Measurements from ENCODE around the gene PPP1R14C. TPM values are rescaled to one million over a fixed set of nuclear protein-coding genes. Genes with fewer than 3 reads are reported as not detected.

The PPP1R14C gene
- total and polyA plus RNA-seq, 2 donors (not counting 1 experiment from before 2014, with no cell fraction given): 0.17 TPM; not detected in 1

GRCh38 chr6:150199241-150199640 is 56.4 kb downstream of the PPP1R14C start:
- Histone ChIP-seq H3K4me2 (ENCODE audit: extremely low read depth, insufficient read depth, low read length) (no peak overlapping the region), H3K27ac (ENCODE audit: insufficient read depth, low read length) (no peak overlapping the region), H3K36me3 (ENCODE audit: control insufficient read depth, insufficient read depth, low read length) (no peaks in the 10 kb centered on the region), H3K79me2 (ENCODE audit: control insufficient read depth, insufficient read depth, low read length) (no peaks in the 10 kb centered on the region), H3K4me1 (ENCODE audit: control insufficient read depth, extremely low read depth, insufficient read depth, low read length) (no peaks in the 10 kb centered on the region), H3K4me3 (replicated peaks in 1 of 4; ENCODE audit: control extremely low read depth in 1 of 4, insufficient read depth in 1 of 4, low read depth in 3 of 4, low read length in 4 of 4) (no peak overlapping the region), H3K9ac (ENCODE audit: insufficient read depth, low read length) (no peak overlapping the region), H4K20me1 (ENCODE audit: control insufficient read depth, extremely low read depth, insufficient read depth, low read length) (no peaks in the 10 kb centered on the region), H3K9me3 (ENCODE audit: control insufficient read depth, insufficient read depth, low read depth, low read length) (no peaks in the 10 kb centered on the region), H2AFZ (ENCODE audit: low read length) (no peak overlapping the region), H3K27me3 (ENCODE audit: control insufficient read depth, insufficient read depth, low read length) (no peaks in the 10 kb centered on the region)
- TF ChIP-seq EZH2 (IDR thresholded peaks at IDR 0.05; ENCODE audit: low read length, missing control alignments) (no peak), CTCF (conservative IDR thresholded peaks at IDR 0.05 in 1 of 2, IDR thresholded peaks at IDR 0.05 in 1 of 2; ENCODE audit: low read depth in 1 of 2, low read length in 2 of 2) (no peak)
- DNase-seq (ENCODE audit: low read depth in 2 of 2): no peak

DNA sequence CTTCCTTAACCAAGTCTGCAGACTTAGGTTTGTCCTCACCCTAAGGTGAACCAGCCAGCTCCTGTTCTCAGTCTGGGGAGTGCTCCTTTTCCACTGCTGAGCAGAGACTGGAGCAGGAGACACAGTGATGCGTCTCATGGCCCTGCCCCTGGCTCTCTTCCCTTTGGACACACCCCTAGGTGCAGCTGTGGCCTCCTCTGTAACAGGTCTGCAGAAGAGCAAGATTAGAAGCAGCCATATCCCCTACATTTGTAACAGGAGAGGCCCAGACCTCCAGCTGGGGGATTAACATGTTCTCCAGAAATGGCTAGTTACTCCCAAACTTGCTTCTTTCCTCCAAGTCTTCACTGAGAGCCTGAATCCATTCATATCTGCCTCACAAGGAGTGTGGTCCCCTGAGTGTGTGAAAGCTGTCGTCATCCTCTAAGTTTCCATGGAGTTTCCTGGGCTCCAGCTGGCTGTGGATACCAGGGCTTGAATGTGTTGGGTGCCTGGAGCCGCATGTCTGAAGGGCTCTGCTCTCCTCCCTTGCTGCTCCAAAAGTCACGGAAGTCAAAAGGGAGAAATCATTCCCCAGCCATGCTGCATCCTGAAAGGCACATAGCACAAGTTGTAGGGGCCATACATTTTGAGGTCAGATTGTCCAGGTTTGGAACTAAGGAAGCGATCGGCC is 57.7 kb downstream of the PPP1R14C start:
- Histone ChIP-seq H3K9ac (ENCODE audit: insufficient read depth, low read length) (no peak overlapping the region), H3K79me2 (ENCODE audit: control insufficient read depth, insufficient read depth, low read length) (no peaks in the 10 kb centered on the region), H4K20me1 (ENCODE audit: control insufficient read depth, extremely low read depth, insufficient read depth, low read length) (no peaks in the 10 kb centered on the region), H3K4me1 (ENCODE audit: control insufficient read depth, extremely low read depth, insufficient read depth, low read length) (no peaks in the 10 kb centered on the region), H3K4me2 (ENCODE audit: extremely low read depth, insufficient read depth, low read length) (no peak overlapping the region), H3K9me3 (ENCODE audit: control insufficient read depth, insufficient read depth, low read depth, low read length) (no peaks in the 10 kb centered on the region), H2AFZ (ENCODE audit: low read length) (no peak overlapping the region), H3K36me3 (ENCODE audit: control insufficient read depth, insufficient read depth, low read length) (no peaks in the 10 kb centered on the region), H3K27ac (ENCODE audit: insufficient read depth, low read length) (no peak overlapping the region), H3K27me3 (ENCODE audit: control insufficient read depth, insufficient read depth, low read length) (no peaks in the 10 kb centered on the region), H3K4me3 (replicated peaks in 1 of 4; ENCODE audit: control extremely low read depth in 1 of 4, insufficient read depth in 1 of 4, low read depth in 3 of 4, low read length in 4 of 4) (no peak overlapping the region)
- DNase-seq (ENCODE audit: low read depth in 2 of 2): peak in 1 of 2 donors; percentile 18
- TF ChIP-seq EZH2 (IDR thresholded peaks at IDR 0.05; ENCODE audit: low read length, missing control alignments) (no peak), CTCF (conservative IDR thresholded peaks at IDR 0.05 in 1 of 2, IDR thresholded peaks at IDR 0.05 in 1 of 2; ENCODE audit: low read depth in 1 of 2, low read length in 2 of 2) (no peak)

GRCh38 chr6:150201285-150201684 is 58.4 kb downstream of the PPP1R14C start:
- TF ChIP-seq EZH2 (IDR thresholded peaks at IDR 0.05; ENCODE audit: low read length, missing control alignments) (no peak), CTCF (conservative IDR thresholded peaks at IDR 0.05 in 1 of 2, IDR thresholded peaks at IDR 0.05 in 1 of 2; ENCODE audit: low read depth in 1 of 2, low read length in 2 of 2) (no peak)
- Histone ChIP-seq H3K27ac (ENCODE audit: insufficient read depth, low read length) (no peak overlapping the region), H3K4me3 (replicated peaks in 1 of 4; ENCODE audit: control extremely low read depth in 1 of 4, insufficient read depth in 1 of 4, low read depth in 3 of 4, low read length in 4 of 4) (no peak overlapping the region), H3K27me3 (ENCODE audit: control insufficient read depth, insufficient read depth, low read length) (no peaks in the 10 kb centered on the region), H3K9me3 (ENCODE audit: control insufficient read depth, insufficient read depth, low read depth, low read length) (no peaks in the 10 kb centered on the region), H3K36me3 (ENCODE audit: control insufficient read depth, insufficient read depth, low read length) (no peaks in the 10 kb centered on the region), H3K4me1 (ENCODE audit: control insufficient read depth, extremely low read depth, insufficient read depth, low read length) (no peaks in the 10 kb centered on the region), H2AFZ (ENCODE audit: low read length) (no peak overlapping the region), H3K9ac (ENCODE audit: insufficient read depth, low read length) (no peak overlapping the region), H4K20me1 (ENCODE audit: control insufficient read depth, extremely low read depth, insufficient read depth, low read length) (no peaks in the 10 kb centered on the region), H3K79me2 (ENCODE audit: control insufficient read depth, insufficient read depth, low read length) (no peaks in the 10 kb centered on the region), H3K4me2 (ENCODE audit: extremely low read depth, insufficient read depth, low read length) (no peak overlapping the region)
- DNase-seq (ENCODE audit: low read depth in 2 of 2): no peak

All from fibroblast of lung (primary cell).